ENCODE results near the gene ARMCX4.
"Not testable (repeated sequence)": the region's sequence is repeated elsewhere in the genome, so short reads cannot be mapped to it uniquely, and the experiment has no call there.

The ARMCX4 gene

GRCh38 chrX:101485212-101485949, at the start of gene ARMCX4:
Gene ARMCX4, plus strand, starts transcription at chrX:101485456. Its CDS starts 3,134 bp downstream, at chrX:101488590.
- peak; percentile 85 for DNase-seq

GRCh38 chrX:101442085-101442484, 43.2 kb upstream of the ARMCX4 start:
- DNase-seq: no peak

- no peak for DNase-seq
These were observed 36.0 kb upstream of the ARMCX4 start for GRCh38 chrX:101449279-101449678.

- DNase-seq: no peak
These were observed 35.2 kb upstream of the ARMCX4 start for GRCh38 chrX:101450085-101450484.

GRCh38 chrX:101450961-101451360, 34.3 kb upstream of the ARMCX4 start:
- DNase-seq: no peak

- no peak for DNase-seq
These were observed 33.2 kb upstream of the ARMCX4 start for GRCh38 chrX:101452056-101452455.

GRCh38 chrX:101460669-101461068, 24.6 kb upstream of the ARMCX4 start:
- DNase-seq: no peak

GRCh38 chrX:101462892-101463291, 22.4 kb upstream of the ARMCX4 start:
- peak; percentile 39 for DNase-seq

GRCh38 chrX:101478366-101478765, 6.9 kb upstream of the ARMCX4 start:
- no peak for DNase-seq

GRCh38 chrX:101482296-101482695, 3.0 kb upstream of the ARMCX4 start:
- no peak for DNase-seq

- DNase-seq: peak; percentile 1
These were observed 1.6 kb upstream of the ARMCX4 start for GRCh38 chrX:101483705-101484104.

GRCh38 chrX:101484135-101484534, 1.1 kb upstream of the ARMCX4 start:
- DNase-seq: no peak

- DNase-seq: no peak
These were observed 3.5 kb downstream of the ARMCX4 start for GRCh38 chrX:101488796-101489195.

GRCh38 chrX:101491943-101492342, 6.7 kb downstream of the ARMCX4 start:
- no peak for DNase-seq

GRCh38 chrX:101493225-101493624, 8.0 kb downstream of the ARMCX4 start:
- DNase-seq: no peak

GRCh38 chrX:101502929-101503328, 17.7 kb downstream of the ARMCX4 start:
- DNase-seq: not testable (repeated sequence)

- no peak for DNase-seq
These were observed 22.1 kb downstream of the ARMCX4 start for GRCh38 chrX:101507372-101507771.

GRCh38 chrX:101507986-101508385, 22.7 kb downstream of the ARMCX4 start:
- DNase-seq: no peak

- DNase-seq: no peak
These were observed 45.7 kb downstream of the ARMCX4 start for GRCh38 chrX:101530944-101531343.

All from NCI-H146 (cell line).